Fibroblast of lung (primary cell): ENCODE data around the gene CSNK1G2.

Source experiments
- EZH2 ChIP-seq: IDR thresholded peaks from 2 replicates; pipeline ENCODE4 v1.5.1; 2012; ENCODE audit warnings: low read length, control low read depth, mild to moderate bottlenecking; ENCODE audit errors: missing control alignments
- TF ChIP-seq, protein P1 (sequence below), 2 donors: IDR thresholded peaks in 1 of 2; conservative IDR thresholded peaks in 1 of 2; 1 replicate in 1 of 2; 2 replicates in 1 of 2; pipeline ENCODE4 v1.5.1; 2011 to 2012; ENCODE audit warnings: low read length in 2 of 2, control low read depth in 1 of 2, inconsistent platforms in 1 of 2, low read depth in 1 of 2, mild to moderate bottlenecking in 1 of 2

DNA sequence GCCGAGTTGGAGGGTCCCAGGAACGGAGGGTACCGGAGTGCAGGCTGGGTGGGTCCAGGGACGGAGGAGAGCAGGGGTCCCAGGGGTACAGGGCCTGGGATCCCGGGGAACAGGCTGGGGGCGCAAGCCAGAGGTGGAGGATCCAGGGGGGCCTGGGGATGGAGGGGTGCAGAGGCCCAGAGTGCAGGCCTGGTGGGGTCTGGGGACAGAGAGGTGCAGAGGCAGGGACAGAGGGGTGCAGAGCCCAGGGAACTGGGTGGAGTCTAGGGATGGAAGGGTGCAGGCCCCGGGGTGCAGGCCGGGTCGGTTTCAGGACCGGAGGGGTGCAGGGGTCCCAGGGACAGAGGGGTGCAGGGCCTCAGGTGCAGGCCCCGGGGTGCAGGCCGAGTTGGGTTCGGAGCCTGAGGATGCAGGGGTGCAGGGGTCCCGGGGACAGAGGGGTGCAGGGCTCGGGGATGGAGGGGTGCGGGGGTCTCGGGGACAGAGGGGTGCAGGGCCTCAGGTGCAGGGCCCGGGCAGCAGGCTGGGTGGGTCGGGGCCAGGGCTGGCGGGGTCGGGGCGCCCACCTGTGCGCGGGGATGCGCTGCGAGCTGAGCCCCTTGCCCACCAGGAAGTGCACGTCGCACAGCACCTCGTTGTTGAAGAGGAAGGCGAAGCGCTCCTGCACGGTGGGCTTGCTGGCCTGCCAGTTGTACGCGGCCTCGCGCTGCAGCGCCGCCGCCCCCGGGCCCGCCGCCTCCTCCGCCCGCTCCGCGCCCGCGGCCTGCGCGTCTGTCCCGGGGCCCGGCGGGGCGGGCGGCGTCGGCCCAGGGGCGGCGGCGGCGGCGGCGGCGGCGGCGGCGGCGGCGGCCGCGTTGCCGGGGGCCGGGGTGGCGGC lies 74.0 kb downstream of the CSNK1G2 start:
- TF ChIP-seq, protein P1, sequence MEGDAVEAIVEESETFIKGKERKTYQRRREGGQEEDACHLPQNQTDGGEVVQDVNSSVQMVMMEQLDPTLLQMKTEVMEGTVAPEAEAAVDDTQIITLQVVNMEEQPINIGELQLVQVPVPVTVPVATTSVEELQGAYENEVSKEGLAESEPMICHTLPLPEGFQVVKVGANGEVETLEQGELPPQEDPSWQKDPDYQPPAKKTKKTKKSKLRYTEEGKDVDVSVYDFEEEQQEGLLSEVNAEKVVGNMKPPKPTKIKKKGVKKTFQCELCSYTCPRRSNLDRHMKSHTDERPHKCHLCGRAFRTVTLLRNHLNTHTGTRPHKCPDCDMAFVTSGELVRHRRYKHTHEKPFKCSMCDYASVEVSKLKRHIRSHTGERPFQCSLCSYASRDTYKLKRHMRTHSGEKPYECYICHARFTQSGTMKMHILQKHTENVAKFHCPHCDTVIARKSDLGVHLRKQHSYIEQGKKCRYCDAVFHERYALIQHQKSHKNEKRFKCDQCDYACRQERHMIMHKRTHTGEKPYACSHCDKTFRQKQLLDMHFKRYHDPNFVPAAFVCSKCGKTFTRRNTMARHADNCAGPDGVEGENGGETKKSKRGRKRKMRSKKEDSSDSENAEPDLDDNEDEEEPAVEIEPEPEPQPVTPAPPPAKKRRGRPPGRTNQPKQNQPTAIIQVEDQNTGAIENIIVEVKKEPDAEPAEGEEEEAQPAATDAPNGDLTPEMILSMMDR (conservative IDR thresholded peaks at IDR 0.05 in 1 of 2, IDR thresholded peaks at IDR 0.05 in 1 of 2; ENCODE audit: low read depth in 1 of 2, low read length in 2 of 2), result no peak
- TF ChIP-seq EZH2, result no peak
